IMR-90 (cell line): ENCODE measurements around the gene TNRC6B. TPM values are rescaled to one million over a fixed set of nuclear protein-coding genes. Genes with fewer than 3 reads are reported as not detected.

Experiments
- ATAC-seq: fragments of 200-7000 bp; cut with Tn5 transposase; 2 replicates; pipeline ENCODE4 v1.9.1; 2020; ENCODE audit warnings: low read depth, mild to moderate bottlenecking, moderate library complexity
- BruUV-seq: library from RNA; stranded (reverse); fragments of 400-500 nt; replicated peaks from 2 replicates; lab custom pipeline; 2021; lab: Mats Ljungman, UMichigan
- CTCF ChIA-PET: fragments of 300-600 bp; formaldehyde crosslinking; extraction: SDS; loops from one replicate; lab custom pipeline; 2021; ENCODE audit warnings: antibody characterized with exemption; lab: Yijun Ruan, JAX
- POLR2A ChIA-PET: fragments of 300-600 bp; sonication (Branson Sonifier 250); formaldehyde crosslinking; loops from one replicate; lab custom pipeline; 2022; ENCODE audit warnings: antibody characterized with exemption; ENCODE audit not compliant: unreplicated experiment; lab: Charles Lee
- DNase-seq: peaks from one replicate; pipeline ENCODE4 v3.0.0; 2013
- H2AFZ ChIP-seq: replicated peaks from 2 replicates; pipeline ENCODE3; 2013; ENCODE audit warnings: low read length, mild to moderate bottlenecking; ENCODE audit not compliant: poor library complexity
- H2AK5ac ChIP-seq: 2 replicates; pipeline ENCODE4 v1.6.1; 2013; ENCODE audit warnings: low read depth, low read length, inconsistent platforms
- H2AK9ac ChIP-seq: replicated peaks from 2 replicates; pipeline ENCODE3; 2013; ENCODE audit warnings: mild to moderate bottlenecking, low read depth, low read length, moderate library complexity; ENCODE audit not compliant: poor library complexity
- H2BK120ac ChIP-seq: 2 replicates; pipeline ENCODE4 v1.6.1; 2013; ENCODE audit warnings: low read depth, low read length, inconsistent platforms
- H2BK15ac ChIP-seq: 3 replicates; pipeline ENCODE4 v1.6.1; 2013; ENCODE audit warnings: low read depth, low read length, inconsistent platforms
- H2BK20ac ChIP-seq: 2 replicates; pipeline ENCODE4 v1.6.1; 2013; ENCODE audit warnings: low read depth, mild to moderate bottlenecking, inconsistent platforms, low read length, moderate library complexity
- H2BK5ac ChIP-seq: 2 replicates; pipeline ENCODE4 v1.6.1; 2013; ENCODE audit warnings: mild to moderate bottlenecking, low read depth, low read length, inconsistent platforms; ENCODE audit not compliant: poor library complexity, severe bottlenecking
- H3K14ac ChIP-seq: replicated peaks from 2 replicates; pipeline ENCODE4 v1.6.1; 2013; ENCODE audit warnings: low read depth, low read length, inconsistent platforms
- H3K18ac ChIP-seq: 2 replicates; pipeline ENCODE4 v1.6.1; 2013; ENCODE audit warnings: low read depth, low read length, control low read depth
- H3K23ac ChIP-seq: 2 replicates; pipeline ENCODE4 v1.6.1; 2013; ENCODE audit warnings: low read depth, low read length, inconsistent platforms
- H3K27ac ChIP-seq: 2 replicates; pipeline ENCODE4 v1.5.1; 2013; ENCODE audit warnings: mild to moderate bottlenecking, control low read depth, low read length; ENCODE audit not compliant: insufficient read depth
- H3K27me3 ChIP-seq: 2 replicates; pipeline ENCODE4 v1.6.1; 2013; ENCODE audit warnings: low read length; ENCODE audit not compliant: control insufficient read depth, insufficient read depth
- H3K36me3 ChIP-seq: 2 replicates; pipeline ENCODE4 v1.6.1; 2013; ENCODE audit warnings: low read length, mixed read lengths; ENCODE audit not compliant: control insufficient read depth, insufficient read depth
- H3K4ac ChIP-seq: 2 replicates; pipeline ENCODE4 v1.6.1; 2013; ENCODE audit warnings: low read depth, low read length, inconsistent platforms
- H3K4me1 ChIP-seq: 2 replicates; pipeline ENCODE4 v1.6.1; 2013; ENCODE audit warnings: low read length, mixed read lengths; ENCODE audit not compliant: control insufficient read depth, insufficient read depth
- H3K4me2 ChIP-seq: 2 replicates; pipeline ENCODE4 v1.6.1; 2013; ENCODE audit warnings: low read depth, mild to moderate bottlenecking, control low read depth, low read length, moderate library complexity
- H3K4me3 ChIP-seq: 2 replicates; pipeline ENCODE4 v1.5.1; 2013; ENCODE audit warnings: low read depth, mild to moderate bottlenecking, control low read depth, low read length, moderate library complexity; ENCODE audit not compliant: insufficient read depth
- H3K56ac ChIP-seq: 2 replicates; pipeline ENCODE4 v1.6.1; 2013; ENCODE audit warnings: low read length, inconsistent platforms; ENCODE audit not compliant: insufficient read depth; ENCODE audit errors: extremely low read depth
- H3K79me1 ChIP-seq, 2 experiments: 2 replicates each; pipeline ENCODE4 v1.6.1; 2013; ENCODE audit warnings: low read length in 2 of 2, inconsistent platforms in 1 of 2, low read depth in 1 of 2
- H3K9ac ChIP-seq: 2 replicates; pipeline ENCODE4 v1.6.1; 2013; ENCODE audit warnings: low read depth, low read length, control low read depth
- H3K9me1 ChIP-seq: 2 replicates; pipeline ENCODE4 v1.6.1; 2013; ENCODE audit warnings: low read length, inconsistent platforms; ENCODE audit not compliant: insufficient read depth
- H3K9me3 ChIP-seq: 2 replicates; pipeline ENCODE4 v1.6.1; 2013; ENCODE audit warnings: low read length; ENCODE audit not compliant: control insufficient read depth, insufficient read depth
- H4K20me1 ChIP-seq: 2 replicates; pipeline ENCODE4 v1.6.1; 2013; ENCODE audit warnings: low read length, inconsistent platforms; ENCODE audit not compliant: insufficient read depth
- H4K5ac ChIP-seq: 2 replicates; pipeline ENCODE4 v1.6.1; 2013; ENCODE audit warnings: mild to moderate bottlenecking, low read depth, low read length, control low read depth
- H4K8ac ChIP-seq, 2 experiments: 2 replicates each; pipeline ENCODE4 v1.6.1; 2013; ENCODE audit warnings: low read depth in 2 of 2, low read length in 2 of 2, control low read depth in 1 of 2, inconsistent platforms in 1 of 2
- H4K91ac ChIP-seq: 2 replicates; pipeline ENCODE4 v1.6.1; 2013; ENCODE audit warnings: low read depth, low read length, inconsistent platforms; ENCODE audit not compliant: insufficient read depth
- CEBPB ChIP-seq: IDR thresholded peaks from 2 replicates; pipeline ENCODE4 v1.6.1; 2012; ENCODE audit warnings: low read depth, low read length, improper control_type of control experiment
- CHD1 ChIP-seq: IDR thresholded peaks from 2 replicates; pipeline ENCODE4 v1.6.1; 2012; ENCODE audit warnings: low read depth, low read length, improper control_type of control experiment
- MAFK ChIP-seq: IDR thresholded peaks from 2 replicates; pipeline ENCODE4 v1.6.1; 2012; ENCODE audit warnings: low read depth, low read length, improper control_type of control experiment
- RCOR1 ChIP-seq: IDR thresholded peaks from 2 replicates; pipeline ENCODE4 v1.6.1; 2012; ENCODE audit warnings: mild to moderate bottlenecking, low read length, improper control_type of control experiment; ENCODE audit not compliant: insufficient replicate concordance
- WGBS, 2 experiments: methylation state at CpG; one replicate each; pipeline versions ENCODE4 v1.1.5 to v1.1.7; 2013; ENCODE audit warnings: missing lambda C conversion rate in 2 of 2; ENCODE audit not compliant: insufficient read length in 1 of 2; ENCODE audit errors: extremely low coverage in 2 of 2; 5-methylcytosine and 5-hydroxymethylcytosine counted together
- dilution Hi-C: fragments of 300-500 bp; cut with HindIII; formaldehyde crosslinking; loops from one replicate; pipeline ENCODE4 v1.14.3; 2018; ENCODE audit warnings: low sequenced_read_pairs; ENCODE audit not compliant: unreplicated experiment
- in situ Hi-C: fragments of 300-500 bp; cut with MboI; formaldehyde crosslinking; loops from 3 replicates; pipeline ENCODE4 v1.14.3; 2019; ENCODE audit warnings: low sequenced_read_pairs, inconsistent platforms, mixed read lengths
- intact Hi-C: fragments of 100-400 bp; cut with micrococcal nuclease; formaldehyde crosslinking; loops from 2 replicates; pipeline ENCODE4 v1.10.0; 2022
- polyA plus RNA-seq, 3 experiments: library from polyadenylated mRNA; depleted of rRNA; stranded (reverse); fragments of >200 nt; gene quantifications; 2 replicates each; pipeline ENCODE4 v1.2.3, GENCODE V29; 2012; ENCODE audit warnings: low replicate concordance in 1 of 3
- total RNA-seq: library from RNA; depleted of rRNA; stranded (reverse); fragments of >200 nt; gene quantifications from 2 replicates; pipeline ENCODE4 v1.2.3, GENCODE V29; 2012
- TF ChIP-seq, protein P1 (sequence below): fragments of 150-350 bp; IDR thresholded peaks from 2 replicates; pipeline ENCODE4 v1.6.1; 2017; ENCODE audit warnings: mild to moderate bottlenecking, antibody characterized with exemption, low read length, low read depth

TNRC6B gene
- total and polyA plus RNA-seq, 2 of the 4 experiments (the other 2 are of a cell fraction): 3.9 to 17.0 TPM

DNA sequence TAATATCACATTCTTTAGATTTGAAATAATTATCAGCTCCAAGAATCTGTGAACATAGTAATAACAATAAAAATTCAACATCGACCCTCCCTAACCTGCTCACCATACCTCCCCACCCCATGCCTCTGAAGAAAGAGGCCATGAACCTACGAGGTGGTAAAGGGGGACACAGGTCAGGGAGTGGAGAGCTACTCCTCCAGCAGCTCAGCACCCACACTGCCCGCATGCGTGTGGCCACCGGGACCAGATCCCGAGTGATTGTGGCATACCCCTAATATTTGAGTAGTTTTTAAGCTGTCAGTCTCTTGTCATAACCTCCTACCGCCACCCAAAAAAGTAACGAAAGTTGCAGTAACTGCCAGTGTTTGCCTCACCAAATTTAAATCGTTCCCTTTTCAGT lies 151.7 kb downstream of the TNRC6B start:
- Histone ChIP-seq H3K4me3 (no peak overlapping the region), H2AFZ (no peak overlapping the region), H3K9ac (no peak overlapping the region), H4K20me1 (no peaks in the 10 kb centered on the region), H3K4ac (no peak overlapping the region), H3K27me3 (no peaks in the 10 kb centered on the region), H3K27ac (no peak overlapping the region), H3K79me1 (peaks cover 0 to 26% of the 10 kb centered on the region in 2 experiments; a peak in 2 of 4 replicates), H3K23ac (no peak overlapping the region), H3K4me2 (no peak overlapping the region), H3K36me3 (peaks cover 8% of the 10 kb centered on the region; the same call in 1 of the 2 replicates), H4K8ac (no peak overlapping the region), H3K4me1 (peaks cover 10% of the 10 kb centered on the region), H4K91ac (no peak overlapping the region), H3K9me3 (no peaks in the 10 kb centered on the region), H2BK20ac (no peak overlapping the region), H2BK15ac (no peak overlapping the region), H2BK5ac (no peak overlapping the region), H3K56ac (no peak overlapping the region), H2BK120ac (no peak overlapping the region), H3K9me1 (peaks cover 12% of the 10 kb centered on the region), H3K14ac (no peak overlapping the region), H2AK9ac (no peak overlapping the region), H3K18ac (no peak overlapping the region), H4K5ac (no peak overlapping the region), H2AK5ac (no peak overlapping the region)
- ATAC-seq (no peak), DNase-seq (no peak)
- no TSS peak for BruUV-seq
- POLR2A ChIA-PET: no interaction called here
- TF ChIP-seq CEBPB (no peak), RCOR1 (no peak), MAFK (no peak), CHD1 (no peak)
- TF ChIP-seq, protein P1, sequence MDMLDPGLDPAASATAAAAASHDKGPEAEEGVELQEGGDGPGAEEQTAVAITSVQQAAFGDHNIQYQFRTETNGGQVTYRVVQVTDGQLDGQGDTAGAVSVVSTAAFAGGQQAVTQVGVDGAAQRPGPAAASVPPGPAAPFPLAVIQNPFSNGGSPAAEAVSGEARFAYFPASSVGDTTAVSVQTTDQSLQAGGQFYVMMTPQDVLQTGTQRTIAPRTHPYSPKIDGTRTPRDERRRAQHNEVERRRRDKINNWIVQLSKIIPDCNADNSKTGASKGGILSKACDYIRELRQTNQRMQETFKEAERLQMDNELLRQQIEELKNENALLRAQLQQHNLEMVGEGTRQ: no peak
- CTCF ChIA-PET: interaction anchor here (0.6 kb wide), 1 partner anchor 55 kb away, joined by 3 read pairs; no protein-coding TSS in a partner anchor
- intact Hi-C loops (no loop called here), in situ Hi-C loops (no loop called here), dilution Hi-C loops (no loop called here)
- WGBS, 2 experiments: no CpG with 5 or more reads among the region's 9 CpGs
